ENCODE measurements around the gene NUCKS1. TPM values are rescaled to one million over a fixed set of nuclear protein-coding genes. Genes with fewer than 3 reads are reported as not detected.

Gene NUCKS1
- total RNA-seq, 1 experiment from 2014 or later = 401 TPM

DNA sequence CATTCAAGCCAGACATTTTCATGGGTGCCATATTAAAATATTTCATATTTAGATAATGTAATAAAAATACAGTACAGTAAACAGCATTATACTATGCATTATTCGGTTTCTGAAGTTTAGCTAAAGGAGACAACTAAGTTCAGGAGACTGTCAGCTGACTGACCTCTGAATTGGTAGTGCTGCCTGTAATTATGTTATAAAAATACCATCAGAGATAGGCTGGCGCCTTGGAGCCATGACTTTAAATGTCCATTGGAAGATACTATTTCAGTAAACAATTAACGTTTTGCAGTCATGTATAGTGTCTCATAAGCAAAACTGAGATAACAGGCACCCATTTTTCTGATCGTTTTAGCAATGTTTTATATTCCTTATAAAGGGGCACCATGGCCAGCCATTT lies 36.6 kb upstream of the NUCKS1 start (continued):
- TF ChIP-seq, protein P1, sequence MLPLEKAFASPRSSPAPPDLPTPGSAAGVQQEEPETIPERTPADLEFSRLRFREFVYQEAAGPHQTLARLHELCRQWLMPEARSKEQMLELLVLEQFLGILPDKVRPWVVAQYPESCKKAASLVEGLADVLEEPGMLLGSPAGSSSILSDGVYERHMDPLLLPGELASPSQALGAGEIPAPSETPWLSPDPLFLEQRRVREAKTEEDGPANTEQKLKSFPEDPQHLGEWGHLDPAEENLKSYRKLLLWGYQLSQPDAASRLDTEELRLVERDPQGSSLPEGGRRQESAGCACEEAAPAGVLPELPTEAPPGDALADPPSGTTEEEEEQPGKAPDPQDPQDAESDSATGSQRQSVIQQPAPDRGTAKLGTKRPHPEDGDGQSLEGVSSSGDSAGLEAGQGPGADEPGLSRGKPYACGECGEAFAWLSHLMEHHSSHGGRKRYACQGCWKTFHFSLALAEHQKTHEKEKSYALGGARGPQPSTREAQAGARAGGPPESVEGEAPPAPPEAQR (CRISPR knock-in tag; IDR thresholded peaks at IDR 0.05) = no peak
- TF ChIP-seq PRRX2 (CRISPR knock-in tag; IDR thresholded peaks at IDR 0.05) (no peak), CBFB (CRISPR knock-in tag; IDR thresholded peaks at IDR 0.05; ENCODE audit: low read depth) (no peak), IRF2 (CRISPR knock-in tag; IDR thresholded peaks at IDR 0.05; ENCODE audit: borderline replicate concordance, low read depth) (no peak)
- TF ChIP-seq, protein P2, sequence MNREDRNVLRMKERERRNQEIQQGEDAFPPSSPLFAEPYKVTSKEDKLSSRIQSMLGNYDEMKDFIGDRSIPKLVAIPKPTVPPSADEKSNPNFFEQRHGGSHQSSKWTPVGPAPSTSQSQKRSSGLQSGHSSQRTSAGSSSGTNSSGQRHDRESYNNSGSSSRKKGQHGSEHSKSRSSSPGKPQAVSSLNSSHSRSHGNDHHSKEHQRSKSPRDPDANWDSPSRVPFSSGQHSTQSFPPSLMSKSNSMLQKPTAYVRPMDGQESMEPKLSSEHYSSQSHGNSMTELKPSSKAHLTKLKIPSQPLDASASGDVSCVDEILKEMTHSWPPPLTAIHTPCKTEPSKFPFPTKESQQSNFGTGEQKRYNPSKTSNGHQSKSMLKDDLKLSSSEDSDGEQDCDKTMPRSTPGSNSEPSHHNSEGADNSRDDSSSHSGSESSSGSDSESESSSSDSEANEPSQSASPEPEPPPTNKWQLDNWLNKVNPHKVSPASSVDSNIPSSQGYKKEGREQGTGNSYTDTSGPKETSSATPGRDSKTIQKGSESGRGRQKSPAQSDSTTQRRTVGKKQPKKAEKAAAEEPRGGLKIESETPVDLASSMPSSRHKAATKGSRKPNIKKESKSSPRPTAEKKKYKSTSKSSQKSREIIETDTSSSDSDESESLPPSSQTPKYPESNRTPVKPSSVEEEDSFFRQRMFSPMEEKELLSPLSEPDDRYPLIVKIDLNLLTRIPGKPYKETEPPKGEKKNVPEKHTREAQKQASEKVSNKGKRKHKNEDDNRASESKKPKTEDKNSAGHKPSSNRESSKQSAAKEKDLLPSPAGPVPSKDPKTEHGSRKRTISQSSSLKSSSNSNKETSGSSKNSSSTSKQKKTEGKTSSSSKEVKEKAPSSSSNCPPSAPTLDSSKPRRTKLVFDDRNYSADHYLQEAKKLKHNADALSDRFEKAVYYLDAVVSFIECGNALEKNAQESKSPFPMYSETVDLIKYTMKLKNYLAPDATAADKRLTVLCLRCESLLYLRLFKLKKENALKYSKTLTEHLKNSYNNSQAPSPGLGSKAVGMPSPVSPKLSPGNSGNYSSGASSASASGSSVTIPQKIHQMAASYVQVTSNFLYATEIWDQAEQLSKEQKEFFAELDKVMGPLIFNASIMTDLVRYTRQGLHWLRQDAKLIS (CRISPR knock-in tag; IDR thresholded peaks at IDR 0.05; ENCODE audit: borderline replicate concordance) = no peak

DNA sequence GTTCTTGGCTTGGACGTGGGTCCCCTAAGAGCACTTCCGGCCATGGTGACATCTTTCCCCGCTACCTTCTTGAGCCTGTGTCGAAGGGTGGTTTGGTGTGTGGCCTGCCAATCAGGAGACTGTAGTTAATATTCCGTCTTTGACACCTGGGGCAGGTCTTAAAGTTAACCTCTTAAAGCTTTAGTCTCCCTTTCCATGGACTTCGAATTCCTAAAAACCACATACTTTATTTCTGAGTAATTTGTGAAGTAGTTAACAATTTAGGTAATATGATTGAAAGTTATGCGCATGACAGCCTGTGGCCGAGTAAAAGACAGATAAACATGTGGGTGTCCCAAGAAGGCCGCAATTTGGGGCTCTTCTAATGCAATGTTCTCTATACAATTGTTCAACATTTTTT lies 35.5 kb upstream of the NUCKS1 start:
- TF ChIP-seq, protein P3, sequence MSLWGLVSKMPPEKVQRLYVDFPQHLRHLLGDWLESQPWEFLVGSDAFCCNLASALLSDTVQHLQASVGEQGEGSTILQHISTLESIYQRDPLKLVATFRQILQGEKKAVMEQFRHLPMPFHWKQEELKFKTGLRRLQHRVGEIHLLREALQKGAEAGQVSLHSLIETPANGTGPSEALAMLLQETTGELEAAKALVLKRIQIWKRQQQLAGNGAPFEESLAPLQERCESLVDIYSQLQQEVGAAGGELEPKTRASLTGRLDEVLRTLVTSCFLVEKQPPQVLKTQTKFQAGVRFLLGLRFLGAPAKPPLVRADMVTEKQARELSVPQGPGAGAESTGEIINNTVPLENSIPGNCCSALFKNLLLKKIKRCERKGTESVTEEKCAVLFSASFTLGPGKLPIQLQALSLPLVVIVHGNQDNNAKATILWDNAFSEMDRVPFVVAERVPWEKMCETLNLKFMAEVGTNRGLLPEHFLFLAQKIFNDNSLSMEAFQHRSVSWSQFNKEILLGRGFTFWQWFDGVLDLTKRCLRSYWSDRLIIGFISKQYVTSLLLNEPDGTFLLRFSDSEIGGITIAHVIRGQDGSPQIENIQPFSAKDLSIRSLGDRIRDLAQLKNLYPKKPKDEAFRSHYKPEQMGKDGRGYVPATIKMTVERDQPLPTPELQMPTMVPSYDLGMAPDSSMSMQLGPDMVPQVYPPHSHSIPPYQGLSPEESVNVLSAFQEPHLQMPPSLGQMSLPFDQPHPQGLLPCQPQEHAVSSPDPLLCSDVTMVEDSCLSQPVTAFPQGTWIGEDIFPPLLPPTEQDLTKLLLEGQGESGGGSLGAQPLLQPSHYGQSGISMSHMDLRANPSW (CRISPR knock-in tag; conservative IDR thresholded peaks at IDR 0.05; ENCODE audit: low read depth) = no peak
- TF ChIP-seq ZNF219 (CRISPR knock-in tag; IDR thresholded peaks at IDR 0.05; ENCODE audit: borderline replicate concordance) = no peak
- Mint-ChIP-seq H3K27me3 (ENCODE audit: low read depth) (peaks cover 2% of the 10 kb centered on the region), H3K4me1 (no peaks in the 10 kb centered on the region), H3K36me3 (peaks cover 8% of the 10 kb centered on the region; the same call in 1 of the 2 replicates), H3K4me3 (no peak overlapping the region), H3K27ac (no peak overlapping the region), H3K9me3 (no peaks in the 10 kb centered on the region)
- ChIA-PET POLR2A (no interaction called here), CTCF (interaction anchor here (1.2 to 2.1 kb wide), 3 partner anchors 25 to 192 kb away, joined by 3 to 9 read pairs (median 5); no protein-coding TSS in a partner anchor)
- DNase-seq (ENCODE audit: low spot score) (no peak), ATAC-seq (no peak)

DNA sequence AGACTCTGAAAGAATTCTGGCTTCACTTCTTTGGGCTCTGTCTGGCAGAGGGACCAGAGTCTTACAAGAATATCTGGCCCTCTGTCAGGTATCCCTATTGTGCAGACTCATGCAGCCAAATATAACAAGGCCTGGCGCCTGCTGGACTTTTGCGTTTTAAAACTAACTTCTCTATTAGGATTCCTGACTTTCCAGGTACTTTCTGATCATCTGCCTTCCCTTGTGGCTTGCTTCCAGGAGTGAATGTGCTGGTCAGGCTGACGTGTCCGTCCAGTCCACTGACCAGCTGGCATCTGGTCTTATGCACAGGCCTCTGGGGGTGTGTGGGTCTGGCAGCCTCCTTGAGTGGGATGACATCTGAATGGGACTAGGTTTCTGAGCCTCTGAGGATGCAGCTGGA lies 33.9 kb upstream of the NUCKS1 start:
- ATAC-seq (no peak), DNase-seq (ENCODE audit: low spot score) (no peak)
- ChIA-PET CTCF (interaction anchor here (0.5 to 1.1 kb wide), 2 partner anchors 135 to 193 kb away, joined by 3 read pairs; no protein-coding TSS in a partner anchor), POLR2A (no interaction called here)
- H3K9me3 Mint-ChIP-seq = no peaks in the 10 kb centered on the region
- H3K27me3 Mint-ChIP-seq (ENCODE audit: low read depth) = peaks cover 9% of the 10 kb centered on the region
- H3K4me1 Mint-ChIP-seq = no peaks in the 10 kb centered on the region
- H3K4me3 Mint-ChIP-seq = no peak overlapping the region
- no peaks in the 10 kb centered on the region for H3K36me3 Mint-ChIP-seq
- H3K27ac Mint-ChIP-seq = no peak overlapping the region
- TF ChIP-seq, protein P1 (CRISPR knock-in tag; IDR thresholded peaks at IDR 0.05) = no peak
- TF ChIP-seq KAT7 (CRISPR knock-in tag; IDR thresholded peaks at IDR 0.05; ENCODE audit: borderline replicate concordance) (no peak), ELF4 (CRISPR knock-in tag; IDR thresholded peaks at IDR 0.05; ENCODE audit: low read depth) (no peak), ZNF219 (CRISPR knock-in tag; IDR thresholded peaks at IDR 0.05; ENCODE audit: borderline replicate concordance) (no peak), HMGA2 (CRISPR knock-in tag; IDR thresholded peaks at IDR 0.05) (no peak), ZNF232 (CRISPR knock-in tag; IDR thresholded peaks at IDR 0.05) (no peak), NFYB (CRISPR knock-in tag; conservative IDR thresholded peaks at IDR 0.05; ENCODE audit: low read depth) (no peak)
- TF ChIP-seq, protein P4, sequence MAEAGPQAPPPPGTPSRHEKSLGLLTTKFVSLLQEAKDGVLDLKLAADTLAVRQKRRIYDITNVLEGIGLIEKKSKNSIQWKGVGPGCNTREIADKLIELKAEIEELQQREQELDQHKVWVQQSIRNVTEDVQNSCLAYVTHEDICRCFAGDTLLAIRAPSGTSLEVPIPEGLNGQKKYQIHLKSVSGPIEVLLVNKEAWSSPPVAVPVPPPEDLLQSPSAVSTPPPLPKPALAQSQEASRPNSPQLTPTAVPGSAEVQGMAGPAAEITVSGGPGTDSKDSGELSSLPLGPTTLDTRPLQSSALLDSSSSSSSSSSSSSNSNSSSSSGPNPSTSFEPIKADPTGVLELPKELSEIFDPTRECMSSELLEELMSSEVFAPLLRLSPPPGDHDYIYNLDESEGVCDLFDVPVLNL (CRISPR knock-in tag; IDR thresholded peaks at IDR 0.05; ENCODE audit: borderline replicate concordance, low read depth) = no peak
- TF ChIP-seq, protein P5, sequence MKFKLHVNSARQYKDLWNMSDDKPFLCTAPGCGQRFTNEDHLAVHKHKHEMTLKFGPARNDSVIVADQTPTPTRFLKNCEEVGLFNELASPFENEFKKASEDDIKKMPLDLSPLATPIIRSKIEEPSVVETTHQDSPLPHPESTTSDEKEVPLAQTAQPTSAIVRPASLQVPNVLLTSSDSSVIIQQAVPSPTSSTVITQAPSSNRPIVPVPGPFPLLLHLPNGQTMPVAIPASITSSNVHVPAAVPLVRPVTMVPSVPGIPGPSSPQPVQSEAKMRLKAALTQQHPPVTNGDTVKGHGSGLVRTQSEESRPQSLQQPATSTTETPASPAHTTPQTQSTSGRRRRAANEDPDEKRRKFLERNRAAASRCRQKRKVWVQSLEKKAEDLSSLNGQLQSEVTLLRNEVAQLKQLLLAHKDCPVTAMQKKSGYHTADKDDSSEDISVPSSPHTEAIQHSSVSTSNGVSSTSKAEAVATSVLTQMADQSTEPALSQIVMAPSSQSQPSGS (CRISPR knock-in tag; IDR thresholded peaks at IDR 0.05; ENCODE audit: borderline replicate concordance, low read depth) = no peak
- TF ChIP-seq, protein P6, sequence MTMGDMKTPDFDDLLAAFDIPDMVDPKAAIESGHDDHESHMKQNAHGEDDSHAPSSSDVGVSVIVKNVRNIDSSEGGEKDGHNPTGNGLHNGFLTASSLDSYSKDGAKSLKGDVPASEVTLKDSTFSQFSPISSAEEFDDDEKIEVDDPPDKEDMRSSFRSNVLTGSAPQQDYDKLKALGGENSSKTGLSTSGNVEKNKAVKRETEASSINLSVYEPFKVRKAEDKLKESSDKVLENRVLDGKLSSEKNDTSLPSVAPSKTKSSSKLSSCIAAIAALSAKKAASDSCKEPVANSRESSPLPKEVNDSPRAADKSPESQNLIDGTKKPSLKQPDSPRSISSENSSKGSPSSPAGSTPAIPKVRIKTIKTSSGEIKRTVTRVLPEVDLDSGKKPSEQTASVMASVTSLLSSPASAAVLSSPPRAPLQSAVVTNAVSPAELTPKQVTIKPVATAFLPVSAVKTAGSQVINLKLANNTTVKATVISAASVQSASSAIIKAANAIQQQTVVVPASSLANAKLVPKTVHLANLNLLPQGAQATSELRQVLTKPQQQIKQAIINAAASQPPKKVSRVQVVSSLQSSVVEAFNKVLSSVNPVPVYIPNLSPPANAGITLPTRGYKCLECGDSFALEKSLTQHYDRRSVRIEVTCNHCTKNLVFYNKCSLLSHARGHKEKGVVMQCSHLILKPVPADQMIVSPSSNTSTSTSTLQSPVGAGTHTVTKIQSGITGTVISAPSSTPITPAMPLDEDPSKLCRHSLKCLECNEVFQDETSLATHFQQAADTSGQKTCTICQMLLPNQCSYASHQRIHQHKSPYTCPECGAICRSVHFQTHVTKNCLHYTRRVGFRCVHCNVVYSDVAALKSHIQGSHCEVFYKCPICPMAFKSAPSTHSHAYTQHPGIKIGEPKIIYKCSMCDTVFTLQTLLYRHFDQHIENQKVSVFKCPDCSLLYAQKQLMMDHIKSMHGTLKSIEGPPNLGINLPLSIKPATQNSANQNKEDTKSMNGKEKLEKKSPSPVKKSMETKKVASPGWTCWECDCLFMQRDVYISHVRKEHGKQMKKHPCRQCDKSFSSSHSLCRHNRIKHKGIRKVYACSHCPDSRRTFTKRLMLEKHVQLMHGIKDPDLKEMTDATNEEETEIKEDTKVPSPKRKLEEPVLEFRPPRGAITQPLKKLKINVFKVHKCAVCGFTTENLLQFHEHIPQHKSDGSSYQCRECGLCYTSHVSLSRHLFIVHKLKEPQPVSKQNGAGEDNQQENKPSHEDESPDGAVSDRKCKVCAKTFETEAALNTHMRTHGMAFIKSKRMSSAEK (CRISPR knock-in tag; IDR thresholded peaks at IDR 0.05; ENCODE audit: borderline replicate concordance) = no peak
